KG1 (cell line): Measurements from ENCODE around the gene CINP.
A peak's percentile ranks its signal among the peaks of the same experiment; 100 is the strongest.

ENCODE experiments used
- DNase-seq: peaks from one replicate; lab custom pipeline; 2025; lab: John Stamatoyannopoulos, UW

The CINP gene

DNA sequence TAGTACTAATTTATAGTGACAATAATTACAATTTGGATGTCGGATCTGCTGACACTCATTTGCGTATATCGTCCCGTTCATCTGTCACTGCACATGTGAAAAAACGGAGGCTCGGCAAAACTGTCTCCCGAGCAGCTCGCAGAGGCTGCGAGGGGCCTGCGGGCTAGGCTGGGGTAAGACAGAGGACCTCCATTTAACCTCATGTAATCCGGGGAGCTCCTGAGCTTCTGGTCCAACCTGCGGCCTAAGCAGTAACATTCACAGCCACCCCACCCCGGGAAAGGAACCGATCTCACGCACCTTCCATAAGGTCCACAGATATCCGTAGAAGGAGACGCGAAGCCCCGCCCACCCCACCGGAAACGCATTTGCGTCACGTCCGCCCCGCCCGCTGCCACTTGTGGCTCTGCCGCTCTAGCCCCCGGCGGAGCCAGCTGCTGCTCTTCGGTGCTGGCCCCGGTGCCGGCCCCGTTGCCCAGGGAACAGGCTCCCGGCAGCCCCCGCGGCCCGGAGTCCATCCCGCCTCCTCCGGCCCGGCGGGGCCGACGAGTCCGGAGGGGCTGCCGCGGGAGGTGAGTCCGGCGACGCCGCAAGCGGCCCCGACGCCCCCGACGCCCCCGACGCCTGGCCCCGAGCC is at the start of gene CINP, which contains the start of gene TECPR2:
Gene CINP, minus strand, starts transcription at position 346 of the 637 bp plus-strand sequence. Its CDS starts 39 bp downstream, at position 307.
Gene TECPR2, plus strand, starts transcription at position 397 of the 637 bp plus-strand sequence. CDS start 13,781 bp downstream, outside the sequence.
- peak; percentile 75 for DNase-seq

- DNase-seq = no peak
Observed at GRCh38 chr14:102408724-102409123, 46.0 kb upstream of the CINP start.

DNA sequence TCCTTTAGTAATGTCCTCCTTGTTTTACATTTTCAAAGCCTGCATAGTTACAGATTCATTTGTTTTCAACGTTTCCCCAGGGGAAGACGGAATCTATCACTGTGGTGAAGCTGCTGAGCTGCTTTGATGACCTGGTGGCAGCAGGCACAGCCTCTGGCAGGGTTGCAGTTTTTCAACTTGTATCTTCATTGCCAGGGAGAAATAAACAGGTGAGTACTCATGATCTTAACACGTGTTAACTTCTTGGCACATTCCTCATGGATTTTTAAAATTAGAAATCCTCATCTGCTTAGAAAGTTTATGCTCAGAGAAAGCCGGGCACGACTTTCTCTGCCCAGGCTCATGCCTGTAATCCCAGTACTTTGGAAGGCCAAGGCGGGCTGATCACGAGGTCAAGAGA is 44.6 kb upstream of the CINP start:
- no peak for DNase-seq

- no peak for DNase-seq
Observed at GRCh38 chr14:102403028-102403427, 40.3 kb upstream of the CINP start.

- no peak for DNase-seq
Observed at GRCh38 chr14:102396521-102396920, 33.8 kb upstream of the CINP start.

GRCh38 chr14:102394717-102395375 is 32.2 kb upstream of the CINP start:
- DNase-seq = no peak

- no peak for DNase-seq
Observed at GRCh38 chr14:102392506-102392905, 29.8 kb upstream of the CINP start.

DNA sequence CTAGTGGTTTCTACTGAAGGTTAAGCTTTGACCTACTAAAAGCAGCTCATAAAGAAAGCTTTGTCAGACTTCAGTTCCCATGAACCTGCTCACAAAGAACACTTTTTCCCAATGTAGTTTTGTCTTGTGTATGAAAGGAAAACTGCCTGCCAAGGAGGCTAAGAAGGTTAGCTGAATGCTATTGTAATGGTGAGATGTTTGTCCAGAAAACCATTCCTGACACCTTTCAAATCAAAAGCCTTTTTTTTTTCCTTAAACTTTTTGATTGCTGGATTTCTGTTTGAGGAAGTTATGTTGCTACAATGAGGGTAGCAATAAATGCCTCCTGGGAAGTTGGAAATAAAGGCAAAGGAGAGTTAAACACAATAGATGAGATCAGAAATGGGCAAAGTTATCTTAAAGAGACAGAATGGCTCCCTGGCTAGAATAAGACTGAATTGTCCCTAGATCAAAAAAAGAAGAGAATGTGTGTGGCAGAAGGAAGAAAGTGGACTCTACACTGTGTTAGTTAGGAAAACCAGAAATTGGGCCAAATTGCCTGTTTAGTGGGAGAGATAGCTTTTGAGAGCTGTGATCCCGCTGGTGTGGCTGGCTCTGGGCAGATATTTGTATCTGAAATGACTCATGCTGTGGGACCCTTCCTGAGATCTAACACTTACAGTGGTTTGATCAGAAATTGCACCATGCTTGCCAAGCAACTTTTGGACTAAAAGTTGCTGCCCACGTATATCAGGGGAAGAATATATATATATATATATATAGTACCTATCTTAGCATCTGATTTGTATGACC is 27.6 kb upstream of the CINP start:
- no peak for DNase-seq

DNA sequence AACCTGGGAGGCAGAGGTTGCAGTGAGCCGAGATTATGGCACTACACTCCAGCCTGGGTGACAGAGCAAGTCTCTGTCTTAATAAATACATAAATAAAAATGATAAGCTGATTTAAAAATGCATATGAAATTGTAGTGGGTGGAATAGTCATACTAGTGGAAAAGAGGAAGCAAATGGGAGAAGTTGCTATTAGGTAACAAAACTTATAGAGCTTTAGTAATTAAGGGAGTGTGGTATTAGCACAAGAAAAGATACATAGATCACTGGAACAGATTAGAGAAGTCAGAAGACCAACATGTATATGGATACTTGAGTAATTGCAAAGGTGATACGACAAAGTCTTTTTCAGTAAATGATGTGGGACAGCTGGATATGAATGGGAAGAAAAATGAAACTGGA is 26.6 kb upstream of the CINP start:
- no peak for DNase-seq

- no peak for DNase-seq
Observed at GRCh38 chr14:102387086-102387485, 24.4 kb upstream of the CINP start.

DNA sequence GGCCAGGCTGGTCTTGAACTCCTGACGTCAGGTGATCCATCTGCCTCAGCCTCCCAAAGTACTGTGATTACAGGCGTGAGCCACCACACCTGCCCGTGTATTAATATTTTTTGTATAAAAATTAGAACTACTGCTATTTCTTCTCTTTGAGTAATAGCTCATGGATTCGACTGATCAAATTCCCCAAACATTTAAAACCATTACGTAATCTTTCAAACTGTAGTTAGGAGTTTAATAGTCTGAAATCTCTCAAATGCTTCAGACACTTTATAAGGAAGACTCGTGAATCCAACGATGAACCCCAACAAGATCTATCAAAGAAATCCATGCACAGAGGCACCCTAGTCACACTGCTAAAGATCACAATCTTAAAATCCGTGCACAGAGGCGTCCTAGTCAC is 16.1 kb upstream of the CINP start:
- DNase-seq = no peak

DNA sequence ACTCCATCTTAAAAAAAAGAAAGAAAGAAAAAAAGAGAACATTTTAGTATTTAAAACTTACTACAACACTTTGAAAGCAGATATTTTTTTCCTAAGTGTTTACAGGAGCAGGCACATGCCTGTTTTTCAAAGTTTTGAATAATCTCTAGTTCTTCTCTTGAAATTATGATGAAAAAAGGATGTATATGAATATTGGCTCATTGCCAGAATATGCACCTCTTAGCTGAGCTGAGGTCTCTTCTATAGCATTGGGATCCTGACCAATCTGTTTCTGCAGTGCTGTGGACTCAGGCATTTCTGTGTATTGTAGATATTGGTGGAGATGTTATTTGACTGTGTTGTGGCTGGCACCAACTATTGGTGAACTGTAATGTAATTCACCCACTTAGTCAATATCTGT is 15.0 kb upstream of the CINP start:
- DNase-seq = no peak

DNA sequence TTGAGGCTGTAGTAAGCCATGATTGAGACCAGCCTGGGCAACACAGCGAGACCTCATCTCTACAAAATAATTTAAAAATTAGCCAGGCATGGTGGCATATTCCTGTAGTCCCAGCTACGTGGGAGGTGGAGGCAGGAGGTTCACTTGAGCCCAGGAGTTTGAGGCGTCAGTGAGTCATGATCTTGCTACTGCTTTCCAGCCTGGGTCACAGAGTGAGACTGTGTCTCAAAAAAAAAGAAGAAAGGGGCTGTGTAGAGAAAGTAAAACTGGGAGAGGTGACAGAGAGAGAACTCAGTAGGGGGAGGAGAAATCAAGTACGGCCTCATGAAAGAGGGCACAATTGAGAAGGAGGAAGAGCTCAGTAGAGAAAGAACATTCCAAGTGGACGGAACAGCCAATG is 12.4 kb upstream of the CINP start:
- DNase-seq = no peak

DNA sequence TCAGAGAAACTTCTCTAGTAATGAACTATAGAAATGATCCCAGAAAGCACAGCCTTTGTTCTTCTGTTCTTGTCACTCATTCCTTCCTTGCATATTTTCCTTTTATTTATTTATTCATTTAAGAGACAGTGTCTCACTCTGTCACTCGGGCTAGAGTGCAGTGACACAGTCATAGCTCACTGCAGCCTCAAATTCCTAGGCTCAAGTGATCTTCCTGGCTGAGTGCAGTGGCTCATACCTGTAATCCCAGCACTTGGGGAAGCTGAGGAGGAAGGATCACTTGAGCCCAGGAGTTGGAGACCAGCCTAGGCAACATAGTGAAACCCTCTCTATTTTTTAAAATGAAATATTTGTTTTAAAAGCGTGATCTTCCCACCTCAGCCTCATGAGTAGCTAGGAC is 11.6 kb upstream of the CINP start:
- no peak for DNase-seq

DNA sequence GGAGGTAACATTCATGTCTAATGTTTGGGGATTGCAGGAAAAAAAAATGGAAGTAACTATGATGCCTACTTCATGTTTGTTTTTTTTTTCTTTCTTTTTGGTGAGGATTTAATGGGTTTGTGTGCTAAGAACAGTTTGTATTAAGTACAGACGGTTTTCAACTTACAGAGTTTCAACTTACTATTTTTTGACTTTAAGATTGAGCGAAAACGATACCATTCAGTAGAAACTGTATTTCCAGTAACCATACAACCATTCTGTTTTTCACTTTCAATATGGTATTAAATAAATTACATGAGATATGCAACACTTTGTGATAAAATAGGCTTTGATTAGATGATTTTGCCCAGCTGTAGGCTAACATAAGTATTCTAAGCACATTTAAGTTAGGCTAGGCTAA is 10.4 kb upstream of the CINP start:
- no peak for DNase-seq

DNA sequence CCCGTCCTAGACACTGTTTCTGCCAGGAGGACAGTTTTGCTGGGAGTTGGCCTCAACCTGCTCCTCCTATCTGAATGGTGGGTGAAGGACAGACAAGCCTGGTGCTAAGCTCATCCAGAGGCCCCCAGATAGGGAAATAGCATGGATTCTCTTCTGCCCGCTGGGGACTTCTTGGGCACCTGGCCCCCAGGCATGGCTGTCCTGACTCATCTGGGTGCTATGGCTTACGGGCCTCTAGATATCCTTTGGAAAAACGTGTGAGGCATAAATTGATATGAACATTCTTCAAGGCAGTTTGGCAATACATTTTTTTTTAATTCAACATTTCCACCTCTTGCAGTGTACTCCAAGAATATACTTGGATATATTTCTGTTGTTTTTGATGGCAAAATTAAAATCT is 8.7 kb upstream of the CINP start:
- DNase-seq = no peak

GRCh38 chr14:102370305-102370809 is 7.7 kb upstream of the CINP start:
- DNase-seq = no peak

GRCh38 chr14:102363182-102363943 is 673 bp upstream of the CINP start:
- no peak for DNase-seq

GRCh38 chr14:102362084-102362483 is 606 bp downstream of the CINP start:
- DNase-seq = no peak

GRCh38 chr14:102360388-102360787 is 2.3 kb downstream of the CINP start:
- DNase-seq = no peak

GRCh38 chr14:102359341-102359740 is 3.3 kb downstream of the CINP start:
- no peak for DNase-seq

- no peak for DNase-seq
Observed at GRCh38 chr14:102356280-102356679, 6.4 kb downstream of the CINP start.
